Activated gamma-delta T cell (primary cell): Measurements from ENCODE around the gene MYOF.
"Not testable (repeated sequence)": the region's sequence is repeated elsewhere in the genome, so short reads cannot be mapped to it uniquely, and the experiment has no call there.

ENCODE experiments used
- DNase-seq: peaks from one replicate; lab custom pipeline; 2025; lab: John Stamatoyannopoulos, UW

Gene MYOF

DNA sequence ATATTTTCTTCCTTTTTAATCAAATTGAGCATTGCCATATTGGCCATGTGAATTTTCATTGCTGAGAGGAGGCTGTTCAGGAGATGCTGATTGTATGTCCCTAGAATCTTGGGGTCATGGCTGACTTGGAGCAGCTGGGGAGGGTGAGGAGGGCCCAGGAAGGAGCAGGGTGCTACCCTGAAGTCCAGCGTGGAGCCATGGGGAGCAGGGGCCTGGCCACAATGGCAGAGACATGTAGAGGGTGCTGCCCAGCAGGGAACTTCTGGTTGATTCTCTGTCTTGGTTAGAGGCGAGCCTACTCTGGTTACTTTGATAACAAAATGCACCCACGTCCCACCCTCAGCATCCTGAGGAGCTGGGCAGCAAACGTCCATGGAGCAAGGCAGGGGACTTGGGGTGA, 186.0 kb downstream of the MYOF start:
- DNase-seq: no peak

- no peak for DNase-seq
These were observed 188.1 kb downstream of the MYOF start for GRCh38 chr10:93293999-93294398.

DNA sequence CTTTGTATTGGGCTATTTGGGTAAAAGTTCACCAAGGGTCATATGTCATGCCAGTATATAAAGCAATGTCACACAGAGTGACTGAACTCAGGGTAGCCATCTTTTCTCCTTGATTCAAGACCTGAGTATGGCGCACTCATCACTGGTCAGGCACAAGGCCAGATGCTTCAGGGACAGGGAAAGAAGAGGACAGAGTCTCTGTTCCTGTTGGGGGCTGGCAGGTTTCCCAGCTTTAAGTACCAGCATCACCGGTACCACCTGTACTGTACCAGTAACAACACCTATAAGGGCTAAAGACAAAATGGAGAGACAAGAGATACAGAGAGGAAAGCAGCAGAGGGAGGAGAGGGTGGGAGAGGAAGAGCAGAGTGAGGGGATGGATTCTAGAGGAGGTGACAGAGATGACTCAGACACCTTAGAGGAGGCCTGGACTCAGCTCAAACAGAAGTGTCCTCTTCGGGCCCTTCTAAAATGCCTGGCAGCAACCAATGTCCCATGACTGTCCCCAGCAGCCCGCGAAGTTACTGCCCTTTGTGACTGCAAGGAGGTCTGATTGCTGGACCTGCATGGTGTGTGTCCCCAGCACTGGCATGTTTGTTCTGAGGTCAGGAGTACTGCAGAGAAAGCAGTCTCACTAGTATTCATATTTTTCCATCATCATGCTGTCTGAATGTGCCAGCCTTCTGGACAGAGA, 191.3 kb downstream of the MYOF start:
- DNase-seq: no peak

DNA sequence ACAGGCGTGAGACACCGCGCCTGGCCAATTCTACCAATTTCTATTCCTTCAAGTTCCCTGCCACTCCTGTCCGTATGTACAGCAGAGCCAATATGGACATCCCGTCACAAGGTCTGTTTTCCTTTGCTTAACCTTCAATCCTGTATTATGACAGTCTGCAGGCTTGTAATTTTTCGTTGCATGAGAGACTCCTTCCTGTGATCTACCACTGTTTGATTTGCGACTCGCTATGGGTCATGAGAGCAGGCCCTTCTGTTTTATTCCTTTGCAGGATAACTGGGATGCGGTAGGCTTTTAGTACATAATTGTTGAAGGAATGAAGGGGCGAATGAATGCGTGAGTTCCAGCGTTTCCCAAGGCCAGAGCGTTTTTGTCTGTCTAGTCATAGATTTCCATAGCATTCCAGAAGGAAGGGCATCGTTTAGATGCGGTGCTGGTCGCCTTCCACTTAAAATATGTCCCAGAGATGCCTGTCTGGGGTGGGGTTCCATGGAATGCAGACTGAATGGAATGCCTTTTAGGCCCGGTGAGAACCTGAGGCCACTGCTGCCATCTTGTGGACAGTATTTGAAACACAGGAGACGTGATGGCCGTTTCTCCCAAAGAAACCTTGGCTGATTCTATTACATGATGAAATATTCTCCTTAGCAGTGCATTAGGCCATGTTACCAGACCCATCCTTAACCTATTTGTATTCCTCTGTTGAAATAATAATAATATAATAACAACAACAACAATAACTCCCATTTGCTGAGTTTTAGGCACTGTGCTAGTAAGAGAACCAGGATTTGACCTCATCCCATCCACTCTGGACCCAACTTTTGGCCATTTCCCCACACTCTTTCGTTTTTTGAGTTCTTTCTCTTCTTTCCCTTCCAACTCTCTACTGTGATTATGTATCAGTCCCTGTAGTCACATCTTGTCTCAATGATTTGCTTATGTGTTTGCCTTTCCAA, 193.2 kb downstream of the MYOF start:
- DNase-seq: no peak

DNA sequence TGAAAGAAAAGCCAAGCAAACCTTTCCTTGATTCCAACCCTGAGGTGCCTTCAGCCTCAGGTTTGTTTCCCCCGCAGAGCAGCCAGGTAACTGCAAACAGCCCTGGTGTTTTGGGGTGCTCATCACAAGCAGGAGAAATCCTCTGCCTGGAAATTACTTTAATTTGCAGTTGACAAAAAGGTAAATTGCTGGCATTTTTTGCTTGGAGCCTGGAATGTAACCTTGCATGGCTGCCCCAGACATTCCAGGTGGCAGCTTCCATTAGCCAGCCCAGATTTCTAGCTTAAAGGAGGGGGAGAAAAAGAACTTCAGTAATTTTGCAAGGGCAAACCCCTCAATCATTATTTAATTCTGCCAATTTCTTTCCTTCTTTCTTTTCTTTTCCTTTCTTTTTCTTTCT, 194.4 kb downstream of the MYOF start:
- DNase-seq: no peak

DNA sequence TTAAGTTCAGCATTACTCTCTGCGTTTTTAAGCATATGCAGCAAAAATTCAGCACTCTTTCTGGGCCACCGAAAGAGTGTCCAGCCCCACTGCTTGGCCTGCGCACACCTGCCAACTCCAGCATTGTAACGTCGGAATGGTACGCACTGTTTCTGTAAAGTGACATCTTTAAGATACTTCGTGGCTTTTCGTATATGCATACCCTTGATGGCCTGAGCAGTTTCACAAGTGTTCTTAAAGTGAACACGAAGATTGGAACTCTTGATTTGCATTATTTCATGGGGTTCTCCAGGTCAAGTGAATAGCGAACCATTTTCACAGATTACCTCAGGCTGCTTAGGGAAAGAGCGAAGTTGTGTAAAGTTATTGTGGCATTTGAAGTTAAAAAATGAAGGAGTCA, 197.9 kb downstream of the MYOF start:
- DNase-seq: not testable (repeated sequence)

DNA sequence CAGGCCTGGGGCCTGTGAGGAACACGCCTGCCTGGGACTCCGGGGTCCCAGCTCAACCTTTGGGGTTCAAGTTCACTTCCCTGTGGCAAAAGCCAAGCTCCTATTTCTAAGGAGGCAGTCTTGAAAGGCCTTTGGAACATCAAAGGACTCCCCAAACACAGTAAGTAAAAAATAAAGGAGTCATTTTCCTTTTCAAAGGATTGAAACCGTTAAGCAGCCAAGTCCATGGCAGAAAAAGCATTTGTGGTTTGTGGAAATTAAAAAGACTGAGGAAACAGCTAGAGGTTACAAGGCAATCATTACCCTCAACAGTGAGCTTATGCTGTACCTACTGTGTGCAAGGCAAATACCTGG, 200.8 kb downstream of the MYOF start:
- no peak for DNase-seq

DNA sequence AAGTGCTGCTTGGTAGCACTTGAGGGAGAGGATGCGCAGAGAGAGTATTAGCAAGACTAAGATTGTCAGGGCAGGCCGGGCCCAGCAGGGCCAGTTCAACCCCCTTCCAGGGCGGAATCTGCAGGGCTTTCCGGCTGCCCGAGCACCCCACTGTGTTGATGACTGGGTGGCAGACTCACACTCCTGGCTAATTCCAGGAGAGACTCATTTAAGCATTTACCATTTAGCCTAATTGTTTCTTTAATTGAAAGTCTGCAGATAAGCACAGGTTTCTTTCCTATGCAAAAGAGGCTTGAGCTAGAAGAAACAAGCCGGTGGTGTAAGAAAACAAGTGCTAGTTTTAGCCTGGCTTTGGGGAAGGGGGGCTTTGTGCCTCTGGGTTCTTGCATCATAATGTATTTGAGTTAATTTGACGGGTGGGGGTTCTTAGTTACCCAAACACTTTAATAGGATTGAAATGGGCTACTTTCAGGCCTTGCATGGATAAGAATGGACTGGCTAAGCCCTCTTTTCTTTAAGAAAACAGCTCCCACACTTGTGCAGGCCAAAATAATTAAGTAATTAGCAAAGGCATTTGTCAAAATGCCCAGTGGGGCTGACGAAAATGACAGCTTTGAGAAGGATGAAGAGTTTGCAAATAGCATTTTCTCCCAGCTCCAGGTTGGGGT, 201.3 kb downstream of the MYOF start:
- no peak for DNase-seq

DNA sequence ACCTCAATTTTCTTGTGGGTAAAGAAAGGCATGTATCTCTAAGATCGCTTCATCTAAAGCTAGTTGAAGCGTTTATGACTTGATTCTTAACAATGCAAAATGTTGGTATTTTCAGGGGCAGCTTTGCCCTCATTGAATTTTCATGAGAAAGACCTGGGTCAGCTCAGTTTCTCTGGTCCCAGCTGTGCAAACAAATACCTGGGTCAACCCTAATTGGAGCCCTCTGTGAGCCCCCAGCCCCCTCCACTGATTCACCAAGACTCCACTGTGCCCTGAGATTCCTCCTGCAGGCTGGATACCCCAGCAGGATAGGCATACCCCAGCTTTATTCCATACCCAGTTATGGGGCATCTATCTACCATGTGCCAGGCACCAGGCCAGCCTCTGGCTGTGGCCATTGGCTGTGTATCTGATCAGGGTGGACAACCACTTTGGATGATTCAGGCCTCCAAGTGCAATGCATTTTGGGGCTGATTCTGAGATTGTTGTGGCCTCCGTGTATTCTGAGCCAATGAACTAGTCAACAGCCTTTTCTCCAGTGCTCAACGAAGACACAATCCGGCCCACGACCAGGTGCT, 201.9 kb downstream of the MYOF start:
- DNase-seq: no peak

DNA sequence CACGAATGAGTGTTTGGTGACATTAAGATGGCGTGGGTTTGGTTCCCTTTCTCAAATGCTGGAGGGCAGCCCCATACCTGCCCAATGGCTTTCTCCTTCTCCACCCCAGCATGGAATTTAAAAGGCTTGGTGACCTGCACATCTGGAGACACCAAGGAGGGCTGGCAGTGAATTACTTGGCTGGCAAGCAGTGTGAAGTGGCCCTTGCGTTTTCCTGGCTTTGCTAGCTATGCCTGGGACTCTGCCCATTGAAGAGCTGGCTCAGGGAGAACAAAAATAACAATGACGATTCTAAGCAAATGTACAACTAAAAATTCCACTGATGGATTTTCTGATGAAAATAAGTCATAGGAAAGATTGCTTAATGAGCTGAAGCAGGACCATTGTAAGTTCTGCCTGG, 204.8 kb downstream of the MYOF start:
- DNase-seq: no peak

DNA sequence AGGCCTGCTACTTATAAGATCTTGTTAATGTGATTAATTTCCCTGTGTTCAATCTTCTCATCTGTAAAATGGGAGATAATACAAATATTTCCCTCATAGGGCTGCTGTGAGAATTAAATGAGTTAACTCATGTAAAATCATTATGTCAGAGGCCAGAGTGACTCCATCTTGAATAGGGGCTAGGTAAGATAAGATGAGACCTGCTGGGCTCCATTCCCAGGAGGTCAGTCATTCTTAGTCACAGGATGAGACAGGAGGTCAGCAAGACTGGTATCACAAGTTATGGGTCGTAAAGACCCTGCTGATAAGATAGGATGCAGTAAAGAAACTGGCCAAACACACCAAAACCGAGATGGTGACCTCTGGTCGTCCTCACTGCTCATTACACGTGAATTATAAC, 207.7 kb downstream of the MYOF start:
- no peak for DNase-seq

DNA sequence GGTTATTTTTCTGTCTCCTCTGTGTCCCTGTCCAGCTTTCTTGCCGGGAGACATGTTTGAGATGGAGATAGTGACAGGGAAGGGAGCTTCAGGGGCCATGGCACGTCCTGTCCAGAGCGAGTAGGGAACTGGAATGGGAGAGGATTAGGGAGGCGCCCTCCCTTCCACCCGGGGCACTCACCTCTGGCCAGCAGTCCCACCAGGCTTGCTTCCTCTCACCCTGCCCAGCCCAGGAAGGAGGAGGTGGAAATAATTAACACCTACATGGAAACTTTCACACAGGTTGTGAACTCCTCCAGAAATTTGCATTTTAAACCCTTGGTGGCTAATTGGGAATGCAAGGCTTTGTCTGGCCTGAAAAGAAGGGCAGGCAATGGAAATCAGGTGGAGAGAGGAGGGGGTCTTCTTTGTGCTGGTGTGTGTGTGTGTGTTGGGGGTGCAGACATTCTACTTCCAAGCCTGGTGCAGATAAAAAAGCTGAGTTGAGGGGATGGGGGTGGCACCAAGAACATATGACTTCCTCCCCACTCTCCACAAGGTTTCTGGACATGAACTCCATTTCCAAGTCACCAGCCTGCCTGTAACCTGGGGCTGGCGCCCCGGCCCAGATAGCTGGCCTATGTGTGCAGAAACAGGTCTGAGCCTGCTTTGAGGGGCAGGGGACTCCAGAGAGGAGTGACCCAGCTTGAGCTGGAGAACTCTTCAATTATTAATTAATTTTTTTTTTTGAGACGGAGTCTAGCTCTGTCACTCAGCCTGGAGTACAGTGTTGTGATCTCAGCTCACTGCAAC, 209.1 kb downstream of the MYOF start:
- no peak for DNase-seq

- DNase-seq: no peak
These were observed 210.8 kb downstream of the MYOF start for GRCh38 chr10:93271347-93271746.

DNA sequence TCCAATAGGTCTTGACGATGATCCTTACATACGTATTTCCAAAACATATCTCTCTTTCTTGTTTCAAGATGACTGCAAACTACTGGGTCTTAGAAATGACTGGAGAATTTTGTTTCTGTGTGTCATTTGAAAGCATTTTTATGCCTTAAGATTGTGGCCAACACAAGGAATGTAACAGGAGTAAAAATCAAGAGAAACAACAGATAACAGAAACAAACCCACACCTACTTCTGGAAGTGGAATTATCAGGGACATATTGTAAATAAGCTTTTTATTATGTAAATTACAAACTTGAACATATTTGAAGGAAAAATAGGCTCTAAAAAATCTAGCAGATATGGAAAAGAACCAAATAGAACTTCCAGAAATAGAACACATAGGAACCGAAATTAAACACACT, 212.9 kb downstream of the MYOF start:
- DNase-seq: no peak

DNA sequence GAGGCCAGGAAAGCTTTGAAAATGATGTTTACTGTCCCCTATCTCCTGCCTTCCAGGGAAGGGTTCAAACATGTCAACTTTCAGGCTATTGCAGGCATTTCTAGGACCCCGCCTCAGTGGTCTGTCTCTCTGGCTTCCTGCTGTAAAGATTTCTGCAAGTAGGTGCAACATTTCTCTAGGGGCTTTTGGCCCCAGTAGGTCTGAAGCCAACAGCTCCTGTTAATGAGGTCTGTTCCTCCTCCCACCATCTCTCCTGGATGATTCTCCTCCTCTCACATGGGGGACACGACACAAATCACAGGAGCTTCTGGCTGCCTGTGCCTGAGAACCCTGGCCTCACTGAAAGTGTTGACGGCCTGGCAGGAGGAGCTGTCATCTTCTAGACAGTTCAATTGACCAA, 214.1 kb downstream of the MYOF start:
- no peak for DNase-seq

GRCh38 chr10:93267521-93267920, 214.6 kb downstream of the MYOF start:
- no peak for DNase-seq

- DNase-seq: no peak
These were observed 215.3 kb downstream of the MYOF start for GRCh38 chr10:93266858-93267257.

- DNase-seq: no peak
These were observed 220.0 kb downstream of the MYOF start for GRCh38 chr10:93261961-93262610.

DNA sequence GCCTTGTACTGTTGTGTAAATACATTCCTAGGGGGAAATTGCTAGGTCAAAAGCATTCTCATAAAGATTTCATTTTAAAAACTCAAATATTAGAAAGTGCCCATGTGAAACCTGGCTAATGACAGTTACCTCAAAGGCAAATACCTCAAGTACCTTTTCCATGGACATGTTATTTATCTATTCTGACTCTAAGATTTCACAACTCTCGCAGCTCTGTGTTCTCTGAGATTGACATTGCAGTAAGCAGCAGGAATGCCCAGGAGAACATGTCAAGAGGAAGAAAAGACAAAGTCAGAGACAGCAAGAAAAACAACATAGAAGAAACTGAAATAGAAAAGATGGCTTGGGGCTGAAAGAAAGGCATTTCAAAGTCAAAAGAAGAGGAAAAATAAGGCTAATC, 221.0 kb downstream of the MYOF start:
- no peak for DNase-seq

- DNase-seq: no peak
These were observed 223.0 kb downstream of the MYOF start for GRCh38 chr10:93259126-93259525.
